H1 (cell line): ENCODE measurements around the gene LRBA. TPM values are rescaled to one million over a fixed set of nuclear protein-coding genes. Genes with fewer than 3 reads are reported as not detected.

Experiments
- CTCF ChIA-PET: fragments of 300-600 bp; sonication (Branson Sonifier 250); formaldehyde crosslinking; loops from one replicate; lab custom pipeline; 2021; ENCODE audit not compliant: partially characterized antibody; lab: Charles Lee
- POLR2A ChIA-PET: fragments of 300-600 bp; sonication (Branson Sonifier 250); formaldehyde crosslinking; loops from one replicate; lab custom pipeline; 2021; ENCODE audit warnings: inconsistent platforms; ENCODE audit not compliant: partially characterized antibody; lab: Charles Lee
- DNase-seq, 2 experiments: peaks; one replicate each; pipeline versions ENCODE4 v3.0.0 to v3.0.0-alpha.2; 2010 to 2022; ENCODE audit warnings: low spot score in 2 of 2, low read depth in 1 of 2, mixed read lengths in 1 of 2
- FAIRE-seq: peaks from 2 replicates; lab custom pipeline; 2011; peaks lifted over from hg19 to GRCh38; lab: Jason Lieb, UNC
- H2AFZ ChIP-seq: 2 replicates; pipeline ENCODE4 v1.8.1; 2012; ENCODE audit warnings: low read length, inconsistent platforms
- H2AK5ac ChIP-seq: 2 replicates; pipeline ENCODE4 v1.6.1; 2013; ENCODE audit warnings: low read depth, low read length
- H2BK120ac ChIP-seq: replicated peaks from 2 replicates; pipeline ENCODE3; 2013; ENCODE audit warnings: low read depth, low read length, inconsistent platforms
- H2BK12ac ChIP-seq: 2 replicates; pipeline ENCODE4 v1.6.1; 2013; ENCODE audit warnings: low read depth, low read length
- H2BK15ac ChIP-seq: 2 replicates; pipeline ENCODE4 v1.6.1; 2013; ENCODE audit warnings: low read length
- H2BK20ac ChIP-seq: 2 replicates; pipeline ENCODE4 v1.6.1; 2013; ENCODE audit warnings: low read length
- H2BK5ac ChIP-seq: 2 replicates; pipeline ENCODE4 v1.6.1; 2013; ENCODE audit warnings: low read depth, low read length
- H3K14ac ChIP-seq: 2 replicates; pipeline ENCODE4 v1.6.1; 2013; ENCODE audit warnings: inconsistent platforms; ENCODE audit not compliant: insufficient read length
- H3K18ac ChIP-seq: 2 replicates; pipeline ENCODE4 v1.6.1; 2013; ENCODE audit warnings: low read length; ENCODE audit errors: extremely low read depth
- H3K23ac ChIP-seq: 2 replicates; pipeline ENCODE4 v1.6.1; 2013; ENCODE audit warnings: inconsistent platforms; ENCODE audit not compliant: insufficient read length
- H3K23me2 ChIP-seq: 2 replicates; pipeline ENCODE4 v1.6.1; 2013; ENCODE audit warnings: low read depth, low read length
- H3K27ac ChIP-seq: 2 replicates; pipeline ENCODE4 v1.6.1; 2011; ENCODE audit warnings: low read depth, low read length, inconsistent platforms
- H3K27me3 ChIP-seq, 4 experiments: replicated peaks in 1 of 4; 1 replicate in 1 of 4; 2 replicates in 3 of 4; pipeline versions ENCODE4 v1.6.1 to v1.8.1; 2011 to 2013; ENCODE audit warnings: low read length in 3 of 4, mild to moderate bottlenecking in 3 of 4, inconsistent platforms in 2 of 4, mixed read lengths in 2 of 4, moderate library complexity in 1 of 4; ENCODE audit not compliant: control insufficient read depth in 3 of 4, insufficient read depth in 3 of 4; ENCODE audit errors: extremely low read depth in 1 of 4
- H3K36me3 ChIP-seq, 4 experiments: 2 replicates each; pipeline versions ENCODE4 v1.6.1 to v1.8.1; 2011 to 2013; ENCODE audit warnings: mild to moderate bottlenecking in 4 of 4, low read length in 3 of 4, moderate library complexity in 2 of 4, control low read depth in 1 of 4, inconsistent platforms in 1 of 4; ENCODE audit not compliant: insufficient read depth in 4 of 4, control insufficient read depth in 2 of 4
- H3K4ac ChIP-seq: replicated peaks from 2 replicates; pipeline ENCODE3; 2013; ENCODE audit warnings: low read length, low read depth, mixed read lengths, inconsistent platforms; ENCODE audit not compliant: insufficient read length
- H3K4me1 ChIP-seq, 4 experiments: replicated peaks in 1 of 4; 1 replicate in 1 of 4; 2 replicates in 3 of 4; pipeline versions ENCODE4 v1.6.1 to v1.8.1; 2011 to 2013; ENCODE audit warnings: low read length in 3 of 4, inconsistent platforms in 2 of 4, mixed read lengths in 1 of 4; ENCODE audit not compliant: insufficient read depth in 4 of 4, control insufficient read depth in 3 of 4
- H3K4me2 ChIP-seq, 2 experiments: 2 replicates each; pipeline versions ENCODE4 v1.6.1 to v1.8.1; 2011 to 2013; ENCODE audit warnings: low read depth in 2 of 2, low read length in 2 of 2, control low read depth in 1 of 2, inconsistent platforms in 1 of 2, mild to moderate bottlenecking in 1 of 2; ENCODE audit not compliant: insufficient read depth in 1 of 2
- H3K4me3 ChIP-seq, 4 experiments: fragments of 200-600, 300-600 bp in 1 of 4; sonication (generic), shearing (Covaris generic), sonication (Bioruptor Twin) in 1 of 4; 2 replicates each; pipeline versions ENCODE4 v1.5.1 to v1.8.1; 2011 to 2016; ENCODE audit warnings: low read length in 4 of 4, low read depth in 3 of 4, control low read depth in 2 of 4, inconsistent platforms in 2 of 4, mild to moderate bottlenecking in 2 of 4, mixed read lengths in 1 of 4, moderate library complexity in 1 of 4; ENCODE audit not compliant: insufficient read depth in 2 of 4; ENCODE audit errors: extremely low read depth in 1 of 4
- H3K56ac ChIP-seq: replicated peaks from 2 replicates; pipeline ENCODE3; 2013; ENCODE audit warnings: low read depth, mild to moderate bottlenecking, mixed read lengths, low read length, inconsistent platforms; ENCODE audit not compliant: insufficient read length
- H3K79me1 ChIP-seq: 2 replicates; pipeline ENCODE4 v1.6.1; 2013; ENCODE audit warnings: low read depth, low read length, control low read depth
- H3K79me2 ChIP-seq, 2 experiments: 2 replicates each; pipeline versions ENCODE4 v1.6.1 to v1.8.1; 2012 to 2013; ENCODE audit warnings: low read length in 2 of 2, mild to moderate bottlenecking in 2 of 2, inconsistent platforms in 1 of 2; ENCODE audit not compliant: insufficient read depth in 2 of 2, control insufficient read depth in 1 of 2
- H3K9ac ChIP-seq, 4 experiments: replicated peaks in 1 of 4; 1 replicate in 1 of 4; 2 replicates in 3 of 4; pipeline versions ENCODE4 v1.6.1 to v1.8.1; 2011 to 2013; ENCODE audit warnings: low read depth in 3 of 4, low read length in 3 of 4, control low read depth in 2 of 4, mild to moderate bottlenecking in 2 of 4, moderate library complexity in 2 of 4, inconsistent platforms in 1 of 4; ENCODE audit errors: extremely low read depth in 1 of 4
- H3K9me3 ChIP-seq, 2 experiments: 2 replicates each; pipeline versions ENCODE4 v1.6.1 to v1.8.1; 2012 to 2013; ENCODE audit warnings: mild to moderate bottlenecking in 2 of 2, moderate library complexity in 2 of 2, control low read depth in 1 of 2, inconsistent platforms in 1 of 2, low read depth in 1 of 2, low read length in 1 of 2, mixed read lengths in 1 of 2; ENCODE audit not compliant: insufficient read depth in 2 of 2
- H4K20me1 ChIP-seq, 2 experiments: replicated peaks in 1 of 2; 2 replicates each; pipeline versions ENCODE3 to v1.8.1; 2011 to 2013; ENCODE audit warnings: inconsistent platforms in 2 of 2, low read length in 2 of 2, mild to moderate bottlenecking in 1 of 2; ENCODE audit not compliant: insufficient read depth in 2 of 2, control insufficient read depth in 1 of 2
- H4K5ac ChIP-seq: 2 replicates; pipeline ENCODE4 v1.6.1; 2013; ENCODE audit warnings: low read length, low read depth, mixed read lengths, inconsistent platforms; ENCODE audit not compliant: insufficient read length
- H4K8ac ChIP-seq: 2 replicates; pipeline ENCODE4 v1.8.0; 2013; ENCODE audit warnings: mild to moderate bottlenecking, moderate library complexity, low read length, inconsistent platforms; ENCODE audit not compliant: insufficient read depth; ENCODE audit errors: extremely low read depth
- H4K91ac ChIP-seq: replicated peaks from 2 replicates; pipeline ENCODE3; 2013; ENCODE audit warnings: low read length, mixed read lengths, inconsistent platforms; ENCODE audit not compliant: insufficient read length
- BCL11A ChIP-seq, 2 experiments: IDR thresholded peaks; one replicate each; pipeline ENCODE4 v1.6.1; 2011; ENCODE audit warnings: low read depth in 2 of 2, low read length in 2 of 2, mild to moderate bottlenecking in 2 of 2
- CBX5 ChIP-seq: fragments of 300-800, 300-1000 bp; sonication (generic); IDR thresholded peaks from 2 replicates; pipeline ENCODE4 v1.7.1; 2016; ENCODE audit warnings: antibody characterized with exemption, low read length, low read depth
- EZH2 ChIP-seq: fragments of 200-600 bp; sonication (generic); IDR thresholded peaks from 2 replicates; pipeline ENCODE4 v1.7.1; 2012; ENCODE audit warnings: low read depth, mild to moderate bottlenecking, moderate library complexity, low read length, inconsistent platforms; ENCODE audit not compliant: severe bottlenecking
- FOSL1 ChIP-seq: IDR thresholded peaks from 2 replicates; pipeline ENCODE4 v1.6.1; 2011; ENCODE audit warnings: mild to moderate bottlenecking, low read depth, low read length, moderate library complexity; ENCODE audit not compliant: insufficient read depth
- JUND ChIP-seq: IDR thresholded peaks from 2 replicates; pipeline ENCODE4 v1.6.1; 2011; ENCODE audit warnings: mild to moderate bottlenecking, improper control_type of control experiment, low read length
- NRF1 ChIP-seq: IDR thresholded peaks from 2 replicates; pipeline ENCODE4 v1.6.1; 2011; ENCODE audit warnings: mild to moderate bottlenecking, low read depth, low read length, improper control_type of control experiment
- RAD21 ChIP-seq, 2 experiments: IDR thresholded peaks in 1 of 2; conservative IDR thresholded peaks in 1 of 2; 2 replicates each; pipeline ENCODE4 v1.6.1; 2011; ENCODE audit warnings: low read depth in 2 of 2, low read length in 2 of 2, improper control_type of control experiment in 1 of 2, inconsistent platforms in 1 of 2, mild to moderate bottlenecking in 1 of 2, moderate library complexity in 1 of 2
- RXRA ChIP-seq: IDR thresholded peaks from 2 replicates; pipeline ENCODE4 v1.6.1; 2011; ENCODE audit warnings: low read depth, mild to moderate bottlenecking, low read length, moderate library complexity; ENCODE audit not compliant: insufficient read depth
- SP1 ChIP-seq: IDR thresholded peaks from 2 replicates; pipeline ENCODE4 v1.6.1; 2011; ENCODE audit warnings: low read depth, low read length
- SRF ChIP-seq: IDR thresholded peaks from 2 replicates; pipeline ENCODE4 v1.6.1; 2011; ENCODE audit warnings: mild to moderate bottlenecking, low read depth, low read length, moderate library complexity
- ZNF274 ChIP-seq: IDR thresholded peaks from 2 replicates; pipeline ENCODE4 v1.7.0; 2012; ENCODE audit warnings: low read length, borderline replicate concordance; ENCODE audit errors: extremely low read depth
- WGBS, 2 experiments: shearing (Covaris generic) in 1 of 2; methylation state at CpG; one replicate each; pipeline versions ENCODE4 v1.1.6 to v1.1.7; 2013 to 2015; ENCODE audit warnings: low lambda C conversion rate in 2 of 2, mixed read lengths in 2 of 2, inconsistent platforms in 1 of 2, low coverage in 1 of 2, missing lambda C conversion rate in 1 of 2; ENCODE audit not compliant: insufficient replicate concordance in 2 of 2, insufficient coverage in 1 of 2, insufficient read length in 1 of 2; ENCODE audit errors: extremely low coverage in 1 of 2, missing lambda C conversion rate in 1 of 2; 5-methylcytosine and 5-hydroxymethylcytosine counted together
- polyA plus RNA-seq, 7 experiments: library from polyadenylated mRNA; depleted of rRNA in 3 of 7; stranded (reverse) in 5 of 7; unstranded in 2 of 7; fragments of >200 nt in 5 of 7; fragments of 200-250 nt in 2 of 7; gene quantifications; 1 replicate in 5 of 7; 2 replicates in 1 of 7; 4 replicates in 1 of 7; pipeline versions ENCODE4 v1.2.1 to v1.2.3, GENCODE V29; 2011 to 2013; ENCODE audit warnings: missing spikeins in 2 of 7, mixed read lengths in 2 of 7
- total RNA-seq: library from RNA; stranded (reverse); fragmentation: NEBNext Ultra II Directional; extraction: Animal tissue kit (Norgen Biotek cat#: 25700); gene quantifications from 2 replicates; pipeline ENCODE4 v1.2.1, GENCODE V29; 2021

LRBA gene
- total and polyA plus RNA-seq, 2 of the 8 experiments (the other 6 are each of a cell fraction or from before 2014, with no cell fraction given): 54.6 to 83.2 TPM

DNA sequence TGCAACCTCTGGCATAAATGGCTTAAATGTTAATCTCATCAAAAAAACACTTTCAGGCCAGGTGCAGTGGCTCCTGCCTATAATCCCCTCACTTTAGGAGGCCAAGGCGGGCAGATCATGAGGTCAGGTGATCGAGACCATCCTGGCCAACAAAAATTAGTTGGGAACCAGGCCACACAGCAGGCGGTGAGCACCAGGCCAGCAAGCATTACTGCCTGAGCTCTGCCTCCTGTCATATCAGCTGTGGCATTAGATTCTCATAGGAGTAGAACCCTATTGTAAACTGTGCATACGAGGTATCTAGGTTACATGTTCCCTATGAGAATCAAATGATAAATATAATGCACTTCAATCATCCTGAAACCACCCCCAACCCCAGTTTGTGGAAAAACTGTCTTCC lies 125.8 kb downstream of the LRBA start:
- Histone ChIP-seq H3K9ac (no peak overlapping the region), H2BK120ac (no peak overlapping the region), H4K8ac (no peak overlapping the region), H2BK15ac (no peak overlapping the region), H2BK20ac (no peak overlapping the region), H3K79me2 (0 out of 4 replicates have a peak, but pooled peaks cover 0 to 2% of the 10 kb centered on the region in 2 experiments), H3K79me1 (no peaks in the 10 kb centered on the region), H3K27ac (no peak overlapping the region), H3K4me3 (no peak overlapping the region), H3K14ac (no peak overlapping the region), H3K27me3 (no peaks in the 10 kb centered on the region), H2BK12ac (no peak overlapping the region), H3K36me3 (peaks cover 2 to 8% (median 4%) of the 10 kb centered on the region in 4 experiments; a peak in 3 of 8 replicates), H3K23ac (no peak overlapping the region), H3K4ac (no peak overlapping the region), H3K9me3 (no peaks in the 10 kb centered on the region), H2BK5ac (no peak overlapping the region), H3K4me2 (no peak overlapping the region), H3K18ac (no peak overlapping the region), H3K4me1 (no peaks in the 10 kb centered on the region), H3K56ac (no peak overlapping the region), H2AK5ac (no peak overlapping the region), H4K5ac (no peak overlapping the region), H2AFZ (no peak overlapping the region), H4K20me1 (peaks cover 0 to 2% of the 10 kb centered on the region in 2 experiments), H4K91ac (no peak overlapping the region), H3K23me2 (no peaks in the 10 kb centered on the region)
- no peak for TF ChIP-seq CBX5
- TF ChIP-seq RXRA: no peak
- no peak for TF ChIP-seq FOSL1
- no peak for TF ChIP-seq SP1
- no peak for TF ChIP-seq EZH2
- TF ChIP-seq BCL11A (IDR thresholded peaks at IDR 0.05; ENCODE audit: low read depth in 2 of 2, low read length in 2 of 2): no peak
- TF ChIP-seq SRF: no peak
- no peak for TF ChIP-seq RAD21 (IDR thresholded peaks at IDR 0.05 in 1 of 2, conservative IDR thresholded peaks at IDR 0.05 in 1 of 2; ENCODE audit: low read depth in 2 of 2, low read length in 2 of 2)
- no peak for TF ChIP-seq ZNF274
- TF ChIP-seq JUND: no peak
- no peak for TF ChIP-seq NRF1
- CTCF ChIA-PET: no interaction called here
- 83% methylated on average over 4 of the region's 4 CpGs; no CpG with 5 or more reads in 1 of the 2 experiments for WGBS, 2 experiments
- POLR2A ChIA-PET: no interaction called here
- FAIRE-seq: no peak
- DNase-seq: no peak
